GM06990 (cell line): ENCODE results near the gene LY6G5C.
A peak's percentile ranks its signal among the peaks of the same experiment; 100 is the strongest.

Experiments used
- DNase-seq: peaks from one replicate; pipeline ENCODE4 v3.0.0-alpha.2; 2011; ENCODE audit not compliant: insufficient read length; ENCODE audit errors: extremely low read depth
- H3K27me3 ChIP-seq: replicated peaks from 2 replicates; pipeline ENCODE4 v1.6.0; 2011; ENCODE audit warnings: low read length; ENCODE audit not compliant: control insufficient read depth, insufficient read depth
- H3K36me3 ChIP-seq: 2 replicates; pipeline ENCODE4 v1.5.1; 2011; ENCODE audit warnings: low read length; ENCODE audit not compliant: control insufficient read depth, insufficient read depth
- H3K4me3 ChIP-seq: replicated peaks from 2 replicates; pipeline ENCODE4 v1.5.1; 2011; ENCODE audit warnings: low read depth, mild to moderate bottlenecking, control low read depth, low read length
- TF ChIP-seq, protein P1 (sequence below): IDR thresholded peaks from 2 replicates; pipeline ENCODE4 v1.5.1; 2011; ENCODE audit warnings: low read length, control low read depth, mild to moderate bottlenecking, inconsistent platforms; ENCODE audit not compliant: insufficient read depth, poor library complexity, severe bottlenecking

The LY6G5C gene

DNA sequence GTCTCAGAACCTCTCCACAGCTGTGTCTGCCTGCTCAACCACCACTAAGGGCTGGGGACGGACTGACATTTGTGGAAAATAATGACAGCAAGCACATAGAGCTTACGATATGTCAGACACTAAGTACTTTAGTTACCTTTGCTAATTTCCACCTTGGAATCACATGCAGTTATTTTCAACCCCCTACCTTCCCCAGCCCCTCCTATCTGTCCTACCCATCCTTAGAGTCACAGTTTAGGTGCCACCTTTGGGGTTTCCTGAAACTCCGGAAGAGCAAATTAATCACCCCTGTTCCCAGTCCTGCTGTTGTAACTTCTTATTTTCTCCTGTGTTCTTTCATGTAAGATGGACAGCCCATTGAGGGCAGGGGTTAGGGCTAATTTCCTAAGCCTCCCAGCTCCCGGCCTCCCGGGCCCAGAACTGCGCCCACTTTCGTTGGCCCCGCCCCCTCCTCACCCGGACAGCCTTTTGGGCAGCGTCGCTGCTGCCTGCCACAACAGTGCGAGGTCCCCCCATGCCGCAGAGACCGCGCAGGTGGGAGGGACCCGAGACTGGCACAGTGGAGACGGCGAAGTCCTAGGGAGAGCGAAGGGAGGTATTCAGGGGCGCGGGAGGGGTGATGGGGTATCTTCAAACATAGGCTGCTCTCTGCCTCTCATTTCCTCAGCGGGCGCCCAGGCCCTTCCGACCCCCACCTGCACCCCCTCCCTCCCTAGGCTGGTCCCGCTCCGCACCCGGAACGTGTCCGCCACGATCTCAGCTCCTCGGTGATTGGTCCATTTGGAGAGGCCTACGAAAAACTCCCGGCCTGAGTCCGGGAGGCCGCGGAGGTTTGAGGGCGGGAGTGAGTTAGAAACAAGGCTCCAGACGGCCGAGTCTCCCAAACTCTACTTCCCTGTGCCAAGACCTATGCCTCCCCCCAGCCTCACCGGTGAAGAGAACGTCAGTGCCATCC, 47.1 kb upstream of the LY6G5C start:
- peaks cover 4% of the 10 kb centered on the region; the same call in 1 of the 2 replicates for H3K36me3 ChIP-seq
- DNase-seq: peak; percentile 69
- H3K27me3 ChIP-seq: no peaks in the 10 kb centered on the region
- no peak overlapping the region for H3K4me3 ChIP-seq
- TF ChIP-seq, protein P1, sequence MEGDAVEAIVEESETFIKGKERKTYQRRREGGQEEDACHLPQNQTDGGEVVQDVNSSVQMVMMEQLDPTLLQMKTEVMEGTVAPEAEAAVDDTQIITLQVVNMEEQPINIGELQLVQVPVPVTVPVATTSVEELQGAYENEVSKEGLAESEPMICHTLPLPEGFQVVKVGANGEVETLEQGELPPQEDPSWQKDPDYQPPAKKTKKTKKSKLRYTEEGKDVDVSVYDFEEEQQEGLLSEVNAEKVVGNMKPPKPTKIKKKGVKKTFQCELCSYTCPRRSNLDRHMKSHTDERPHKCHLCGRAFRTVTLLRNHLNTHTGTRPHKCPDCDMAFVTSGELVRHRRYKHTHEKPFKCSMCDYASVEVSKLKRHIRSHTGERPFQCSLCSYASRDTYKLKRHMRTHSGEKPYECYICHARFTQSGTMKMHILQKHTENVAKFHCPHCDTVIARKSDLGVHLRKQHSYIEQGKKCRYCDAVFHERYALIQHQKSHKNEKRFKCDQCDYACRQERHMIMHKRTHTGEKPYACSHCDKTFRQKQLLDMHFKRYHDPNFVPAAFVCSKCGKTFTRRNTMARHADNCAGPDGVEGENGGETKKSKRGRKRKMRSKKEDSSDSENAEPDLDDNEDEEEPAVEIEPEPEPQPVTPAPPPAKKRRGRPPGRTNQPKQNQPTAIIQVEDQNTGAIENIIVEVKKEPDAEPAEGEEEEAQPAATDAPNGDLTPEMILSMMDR: no peak

DNA sequence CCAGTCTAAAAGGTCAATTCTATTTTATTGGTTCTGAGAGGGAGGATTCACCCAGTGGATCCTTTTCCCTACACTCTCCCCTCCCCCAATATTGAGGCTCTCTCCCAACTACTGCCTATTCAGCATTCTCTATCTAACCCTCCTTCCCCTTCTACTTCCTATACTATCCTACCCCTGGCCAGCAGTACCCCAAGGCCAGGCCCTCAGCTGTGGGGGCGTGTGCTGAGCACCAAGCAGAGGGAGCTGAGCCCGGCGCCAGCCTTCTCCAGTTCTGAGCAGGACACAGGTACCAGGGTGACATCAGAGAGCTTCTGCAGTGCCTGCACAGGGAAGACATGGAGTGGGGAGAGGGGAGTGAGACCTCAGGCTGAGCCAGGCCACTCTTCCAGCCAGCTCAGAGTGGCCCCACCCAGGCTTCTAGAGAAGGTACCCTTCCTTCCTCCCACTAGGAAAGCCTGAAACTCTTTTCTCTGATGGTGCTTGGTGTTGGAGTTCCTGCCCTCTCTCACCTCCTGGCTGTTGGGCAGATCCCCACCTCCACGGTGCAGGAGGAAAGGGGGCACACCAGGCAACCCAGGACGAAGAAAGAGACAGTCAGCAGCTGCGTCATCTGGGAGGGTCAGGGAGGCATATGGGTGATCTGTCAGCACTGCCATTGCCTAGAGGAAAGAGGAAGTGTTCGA, 46.3 kb upstream of the LY6G5C start:
- DNase-seq: no peak
- TF ChIP-seq, protein P1: no peak

DNA sequence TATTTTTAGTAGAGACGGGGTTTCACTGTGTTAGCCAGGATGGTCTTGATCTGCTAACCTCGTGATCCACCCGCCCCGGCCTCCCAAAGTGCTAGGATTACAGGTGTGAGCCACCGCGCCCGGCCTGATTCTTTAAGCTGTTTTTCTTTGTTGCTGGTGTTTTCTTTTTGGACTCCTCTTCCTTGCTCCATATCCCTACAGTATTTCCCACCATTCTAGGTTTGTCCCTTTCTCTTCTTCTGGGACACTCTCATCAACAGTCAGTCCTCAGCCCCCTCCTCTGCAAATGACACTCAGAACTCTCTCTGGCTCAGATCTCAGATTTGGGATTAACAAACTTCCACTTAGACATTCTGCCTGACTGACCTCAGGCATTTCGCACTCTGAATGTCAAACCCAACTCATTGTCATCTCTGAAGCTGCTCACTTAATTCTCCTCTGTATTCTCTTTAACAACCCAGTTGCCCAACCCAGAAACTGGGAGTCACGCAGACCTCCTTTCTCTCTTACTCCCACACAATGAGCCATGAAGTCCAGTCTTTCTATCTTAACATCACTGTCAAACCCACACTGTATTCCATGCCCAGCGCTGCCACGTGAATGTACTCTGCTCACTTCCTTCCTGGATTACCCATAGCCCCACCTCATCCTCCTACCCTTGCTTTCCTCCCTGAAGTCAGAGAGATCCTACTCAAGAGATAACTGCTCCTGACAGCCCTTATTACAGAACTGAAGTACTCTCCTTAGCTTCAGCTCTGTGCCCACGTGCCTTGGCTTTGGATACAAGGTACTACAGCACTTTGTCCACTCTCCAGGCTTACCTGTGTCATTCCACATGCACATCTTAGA, 44.9 kb upstream of the LY6G5C start:
- TF ChIP-seq, protein P1: no peak
- Histone ChIP-seq H3K27me3 (no peaks in the 10 kb centered on the region), H3K36me3 (no peaks in the 10 kb centered on the region), H3K4me3 (no peak overlapping the region)
- no peak for DNase-seq

More for the DNA sequence above, 46.3 kb upstream of the LY6G5C start:
- no peaks in the 10 kb centered on the region for H3K27me3 ChIP-seq
- no peak overlapping the region for H3K4me3 ChIP-seq
- peaks cover 4% of the 10 kb centered on the region; the same call in 1 of the 2 replicates for H3K36me3 ChIP-seq

DNA sequence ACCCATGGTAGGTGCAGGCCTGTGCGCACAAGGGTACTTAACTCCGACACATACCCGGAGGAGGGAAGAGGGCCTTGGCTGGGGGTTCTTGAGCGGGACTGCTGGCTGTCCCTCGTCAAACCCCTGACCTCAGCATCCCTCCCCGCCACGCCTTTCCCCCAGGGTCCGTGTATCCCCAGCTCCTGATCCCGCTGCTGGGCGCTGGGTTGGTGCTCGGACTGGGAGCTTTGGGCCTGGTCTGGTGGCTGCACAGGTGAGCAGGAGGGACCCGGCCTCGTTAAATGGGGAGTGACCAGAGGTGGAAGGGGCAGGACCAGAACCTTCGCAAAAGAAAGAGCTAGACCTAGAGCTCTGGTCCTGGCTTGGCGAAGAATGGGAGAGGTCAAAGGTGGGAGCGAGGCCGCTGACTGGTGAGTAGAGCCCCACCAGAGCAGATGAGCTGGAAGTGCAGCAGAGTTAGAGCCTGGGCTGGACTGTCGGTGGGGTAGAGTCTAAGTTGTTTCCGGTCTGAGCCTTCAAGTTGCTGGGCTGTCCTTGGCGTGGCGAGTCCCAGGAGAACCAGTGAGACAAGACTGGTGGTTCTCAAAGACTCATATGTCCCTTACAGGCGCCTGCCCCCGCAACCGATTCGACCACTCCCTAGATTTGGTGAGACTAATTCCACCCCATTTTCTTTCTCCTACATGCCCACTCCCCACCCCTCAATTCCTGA, 43.3 kb upstream of the LY6G5C start:
- TF ChIP-seq, protein P1: no peak
- no peaks in the 10 kb centered on the region for H3K27me3 ChIP-seq

DNA sequence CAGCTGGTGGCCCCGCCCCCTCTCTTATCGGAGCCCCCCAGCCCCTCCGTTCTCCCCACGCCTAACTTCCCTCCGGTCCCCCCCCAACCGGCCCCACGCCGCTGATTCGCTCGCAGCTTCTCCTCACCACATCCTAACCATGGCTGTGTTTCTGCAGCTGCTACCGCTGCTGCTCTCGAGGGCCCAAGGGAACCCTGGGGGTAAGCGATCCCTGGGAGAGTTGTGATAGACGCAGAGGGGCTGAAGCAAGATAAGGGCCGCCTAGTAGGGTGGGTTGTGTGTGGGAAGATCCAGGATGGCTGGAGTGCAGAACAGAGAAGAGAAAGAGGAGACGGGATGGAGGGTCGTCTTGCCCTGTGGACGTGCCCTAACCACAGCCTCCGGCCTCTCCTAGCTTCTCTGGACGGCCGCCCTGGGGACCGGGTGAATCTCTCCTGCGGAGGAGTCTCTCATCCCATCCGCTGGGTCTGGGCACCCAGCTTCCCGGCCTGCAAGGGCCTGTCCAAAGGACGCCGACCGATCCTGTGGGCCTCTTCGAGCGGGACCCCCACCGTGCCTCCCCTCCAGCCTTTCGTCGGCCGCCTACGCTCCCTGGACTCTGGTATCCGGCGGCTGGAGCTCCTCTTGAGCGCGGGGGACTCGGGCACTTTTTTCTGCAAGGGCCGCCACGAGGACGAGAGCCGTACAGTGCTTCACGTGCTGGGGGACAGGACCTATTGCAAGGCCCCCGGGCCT, 42.5 kb upstream of the LY6G5C start, which contains the start of gene MPIG6B:
Gene MPIG6B (plus strand): TSS at position 129 of the 735 bp plus-strand sequence. CDS start 11 bp downstream, at position 140.
- Histone ChIP-seq H3K4me3 (no peak within 1 kb of the TSS), H3K36me3 (no peaks in the 10 kb centered on the region), H3K27me3 (no peaks in the 10 kb centered on the region)
- TF ChIP-seq, protein P1: no peak
- no peak for DNase-seq

More for the DNA sequence above, 43.3 kb upstream of the LY6G5C start:
- no peak for DNase-seq
- Histone ChIP-seq H3K4me3 (no peak overlapping the region), H3K36me3 (no peaks in the 10 kb centered on the region)
